ENCODE data around the gene NPC1. TPM values are rescaled to one million over a fixed set of nuclear protein-coding genes. Genes with fewer than 3 reads are reported as not detected.

The NPC1 gene
- total RNA-seq, 1 experiment from 2014 or later, result 39.4 TPM

DNA sequence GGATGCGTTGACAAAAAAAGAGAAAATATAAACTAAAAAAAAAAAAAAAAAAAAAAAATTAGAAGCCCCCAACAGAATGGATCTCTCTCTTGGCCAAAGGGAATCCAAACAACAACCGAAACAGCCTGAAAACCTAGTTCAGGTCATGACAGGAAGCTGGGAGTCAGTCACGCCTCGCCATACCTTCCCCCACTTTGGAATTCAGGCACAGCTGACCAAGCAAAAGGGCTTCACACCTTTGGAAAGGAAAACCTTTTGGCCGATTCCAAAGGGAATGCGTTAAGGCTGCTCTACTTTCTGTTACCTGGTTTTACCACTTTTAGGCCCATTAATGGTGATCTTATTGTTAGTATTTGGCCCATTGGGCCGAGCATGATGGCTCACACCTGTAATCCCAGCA is 100.9 kb downstream of the NPC1 start:
- in situ Hi-C loops (cut with HindIII; ENCODE audit: low pct_unique_long_range_greater_than_20kb, low sequenced_read_pairs), result no loop called here
- DNase-seq (ENCODE audit: low read depth, low spot score), result no peak

DNA sequence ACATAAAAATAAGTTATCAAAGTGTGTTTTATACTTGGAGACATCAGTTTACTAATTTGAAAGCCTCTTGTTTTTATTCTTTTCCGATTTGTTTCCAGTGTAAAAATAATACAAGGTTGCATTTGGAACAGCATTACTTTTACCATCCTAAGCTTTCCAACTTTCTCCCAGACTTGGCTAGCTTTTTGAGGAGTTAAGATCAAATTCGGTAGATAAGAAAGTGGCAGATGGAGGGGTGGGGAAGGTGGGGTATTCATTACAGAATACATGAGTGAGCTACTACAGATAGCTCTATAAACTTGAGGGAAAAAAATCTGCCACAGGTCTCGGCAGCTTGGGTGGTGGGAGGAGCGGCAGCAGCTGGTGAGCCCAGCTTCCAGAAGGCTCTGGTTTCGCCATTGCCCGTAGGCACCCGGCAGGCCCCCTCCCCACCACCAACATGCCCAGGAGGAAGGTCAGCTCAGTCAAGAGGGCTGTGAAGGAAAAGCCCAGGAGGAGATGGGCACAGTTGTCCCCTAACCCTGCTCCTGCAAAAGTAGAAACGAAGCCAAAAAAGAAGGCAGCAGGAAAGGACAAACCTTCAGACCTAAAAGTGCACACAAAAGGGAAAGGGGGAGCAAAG is 101.6 kb downstream of the NPC1 start:
- in situ Hi-C loops (cut with HindIII; ENCODE audit: low pct_unique_long_range_greater_than_20kb, low sequenced_read_pairs), result no loop called here
- no peak for DNase-seq (ENCODE audit: low read depth, low spot score)

Small RNA genes within 50 kb of the gene (small RNA-seq; reads per million reads assigned to genes)
- gene AC026634.1 (0 reads per million in 2 experiments), gene RF00019 (0 reads per million in 2 experiments)

Other genes with a start within 250 kb of the NPC1 start
- gene RIOK3, start 133.2 kb downstream of the NPC1 start, total RNA-seq (2014; rRNA removed; shearing (Covaris generic)), result 52.4 and 58.5 TPM in 2 replicates
- 32.9 and 38.3 TPM in 2 replicates for gene RMC1, start 83.0 kb downstream of the NPC1 start, total RNA-seq (2014; rRNA removed; shearing (Covaris generic))
- 3.2 and 3.4 TPM in 2 replicates for gene ANKRD29, start 76.4 kb upstream of the NPC1 start, total RNA-seq (2014; rRNA removed; shearing (Covaris generic))
- gene LAMA3, start 102.9 kb upstream of the NPC1 start, total RNA-seq (2014; rRNA removed; shearing (Covaris generic)), result 0.67 and 1.1 TPM in 2 replicates